H1 (cell line): Measurements from ENCODE around the gene CBARP. TPM values are rescaled to one million over a fixed set of nuclear protein-coding genes. Genes with fewer than 3 reads are reported as not detected.

Source experiments
- CTCF ChIA-PET: fragments of 300-600 bp; sonication (Branson Sonifier 250); formaldehyde crosslinking; loops from one replicate; lab custom pipeline; 2021; ENCODE audit not compliant: partially characterized antibody; lab: Charles Lee
- POLR2A ChIA-PET: fragments of 300-600 bp; sonication (Branson Sonifier 250); formaldehyde crosslinking; loops from one replicate; lab custom pipeline; 2021; ENCODE audit warnings: inconsistent platforms; ENCODE audit not compliant: partially characterized antibody; lab: Charles Lee
- DNase-seq, 2 experiments: peaks; one replicate each; pipeline versions ENCODE4 v3.0.0 to v3.0.0-alpha.2; 2010 to 2022; ENCODE audit warnings: low spot score in 2 of 2, low read depth in 1 of 2, mixed read lengths in 1 of 2
- FAIRE-seq: peaks from 2 replicates; lab custom pipeline; 2011; peaks lifted over from hg19 to GRCh38; lab: Jason Lieb, UNC
- H2AFZ ChIP-seq: 2 replicates; pipeline ENCODE4 v1.8.1; 2012; ENCODE audit warnings: low read length, inconsistent platforms
- H2AK5ac ChIP-seq: 2 replicates; pipeline ENCODE4 v1.6.1; 2013; ENCODE audit warnings: low read depth, low read length
- H2BK120ac ChIP-seq: replicated peaks from 2 replicates; pipeline ENCODE3; 2013; ENCODE audit warnings: low read depth, low read length, inconsistent platforms
- H2BK12ac ChIP-seq: 2 replicates; pipeline ENCODE4 v1.6.1; 2013; ENCODE audit warnings: low read depth, low read length
- H2BK15ac ChIP-seq: 2 replicates; pipeline ENCODE4 v1.6.1; 2013; ENCODE audit warnings: low read length
- H2BK20ac ChIP-seq: 2 replicates; pipeline ENCODE4 v1.6.1; 2013; ENCODE audit warnings: low read length
- H2BK5ac ChIP-seq: 2 replicates; pipeline ENCODE4 v1.6.1; 2013; ENCODE audit warnings: low read depth, low read length
- H3K14ac ChIP-seq: 2 replicates; pipeline ENCODE4 v1.6.1; 2013; ENCODE audit warnings: inconsistent platforms; ENCODE audit not compliant: insufficient read length
- H3K18ac ChIP-seq: 2 replicates; pipeline ENCODE4 v1.6.1; 2013; ENCODE audit warnings: low read length; ENCODE audit errors: extremely low read depth
- H3K23ac ChIP-seq: 2 replicates; pipeline ENCODE4 v1.6.1; 2013; ENCODE audit warnings: inconsistent platforms; ENCODE audit not compliant: insufficient read length
- H3K23me2 ChIP-seq: 2 replicates; pipeline ENCODE4 v1.6.1; 2013; ENCODE audit warnings: low read depth, low read length
- H3K27ac ChIP-seq: 2 replicates; pipeline ENCODE4 v1.6.1; 2011; ENCODE audit warnings: low read depth, low read length, inconsistent platforms
- H3K27me3 ChIP-seq, 4 experiments: replicated peaks in 1 of 4; 1 replicate in 1 of 4; 2 replicates in 3 of 4; pipeline versions ENCODE4 v1.6.1 to v1.8.1; 2011 to 2013; ENCODE audit warnings: low read length in 3 of 4, mild to moderate bottlenecking in 3 of 4, inconsistent platforms in 2 of 4, mixed read lengths in 2 of 4, moderate library complexity in 1 of 4; ENCODE audit not compliant: control insufficient read depth in 3 of 4, insufficient read depth in 3 of 4; ENCODE audit errors: extremely low read depth in 1 of 4
- H3K36me3 ChIP-seq, 4 experiments: 2 replicates each; pipeline versions ENCODE4 v1.6.1 to v1.8.1; 2011 to 2013; ENCODE audit warnings: mild to moderate bottlenecking in 4 of 4, low read length in 3 of 4, moderate library complexity in 2 of 4, control low read depth in 1 of 4, inconsistent platforms in 1 of 4; ENCODE audit not compliant: insufficient read depth in 4 of 4, control insufficient read depth in 2 of 4
- H3K4ac ChIP-seq: replicated peaks from 2 replicates; pipeline ENCODE3; 2013; ENCODE audit warnings: low read length, low read depth, mixed read lengths, inconsistent platforms; ENCODE audit not compliant: insufficient read length
- H3K4me1 ChIP-seq, 4 experiments: replicated peaks in 1 of 4; 1 replicate in 1 of 4; 2 replicates in 3 of 4; pipeline versions ENCODE4 v1.6.1 to v1.8.1; 2011 to 2013; ENCODE audit warnings: low read length in 3 of 4, inconsistent platforms in 2 of 4, mixed read lengths in 1 of 4; ENCODE audit not compliant: insufficient read depth in 4 of 4, control insufficient read depth in 3 of 4
- H3K4me2 ChIP-seq, 2 experiments: 2 replicates each; pipeline versions ENCODE4 v1.6.1 to v1.8.1; 2011 to 2013; ENCODE audit warnings: low read depth in 2 of 2, low read length in 2 of 2, control low read depth in 1 of 2, inconsistent platforms in 1 of 2, mild to moderate bottlenecking in 1 of 2; ENCODE audit not compliant: insufficient read depth in 1 of 2
- H3K4me3 ChIP-seq, 4 experiments: fragments of 200-600, 300-600 bp in 1 of 4; sonication (generic), shearing (Covaris generic), sonication (Bioruptor Twin) in 1 of 4; 2 replicates each; pipeline versions ENCODE4 v1.5.1 to v1.8.1; 2011 to 2016; ENCODE audit warnings: low read length in 4 of 4, low read depth in 3 of 4, control low read depth in 2 of 4, inconsistent platforms in 2 of 4, mild to moderate bottlenecking in 2 of 4, mixed read lengths in 1 of 4, moderate library complexity in 1 of 4; ENCODE audit not compliant: insufficient read depth in 2 of 4; ENCODE audit errors: extremely low read depth in 1 of 4
- H3K56ac ChIP-seq: replicated peaks from 2 replicates; pipeline ENCODE3; 2013; ENCODE audit warnings: low read depth, mild to moderate bottlenecking, mixed read lengths, low read length, inconsistent platforms; ENCODE audit not compliant: insufficient read length
- H3K79me1 ChIP-seq: 2 replicates; pipeline ENCODE4 v1.6.1; 2013; ENCODE audit warnings: low read depth, low read length, control low read depth
- H3K79me2 ChIP-seq, 2 experiments: 2 replicates each; pipeline versions ENCODE4 v1.6.1 to v1.8.1; 2012 to 2013; ENCODE audit warnings: low read length in 2 of 2, mild to moderate bottlenecking in 2 of 2, inconsistent platforms in 1 of 2; ENCODE audit not compliant: insufficient read depth in 2 of 2, control insufficient read depth in 1 of 2
- H3K9ac ChIP-seq, 4 experiments: replicated peaks in 1 of 4; 1 replicate in 1 of 4; 2 replicates in 3 of 4; pipeline versions ENCODE4 v1.6.1 to v1.8.1; 2011 to 2013; ENCODE audit warnings: low read depth in 3 of 4, low read length in 3 of 4, control low read depth in 2 of 4, mild to moderate bottlenecking in 2 of 4, moderate library complexity in 2 of 4, inconsistent platforms in 1 of 4; ENCODE audit errors: extremely low read depth in 1 of 4
- H3K9me3 ChIP-seq, 2 experiments: 2 replicates each; pipeline versions ENCODE4 v1.6.1 to v1.8.1; 2012 to 2013; ENCODE audit warnings: mild to moderate bottlenecking in 2 of 2, moderate library complexity in 2 of 2, control low read depth in 1 of 2, inconsistent platforms in 1 of 2, low read depth in 1 of 2, low read length in 1 of 2, mixed read lengths in 1 of 2; ENCODE audit not compliant: insufficient read depth in 2 of 2
- H4K20me1 ChIP-seq, 2 experiments: replicated peaks in 1 of 2; 2 replicates each; pipeline versions ENCODE3 to v1.8.1; 2011 to 2013; ENCODE audit warnings: inconsistent platforms in 2 of 2, low read length in 2 of 2, mild to moderate bottlenecking in 1 of 2; ENCODE audit not compliant: insufficient read depth in 2 of 2, control insufficient read depth in 1 of 2
- H4K5ac ChIP-seq: 2 replicates; pipeline ENCODE4 v1.6.1; 2013; ENCODE audit warnings: low read length, low read depth, mixed read lengths, inconsistent platforms; ENCODE audit not compliant: insufficient read length
- H4K8ac ChIP-seq: 2 replicates; pipeline ENCODE4 v1.8.0; 2013; ENCODE audit warnings: mild to moderate bottlenecking, moderate library complexity, low read length, inconsistent platforms; ENCODE audit not compliant: insufficient read depth; ENCODE audit errors: extremely low read depth
- H4K91ac ChIP-seq: replicated peaks from 2 replicates; pipeline ENCODE3; 2013; ENCODE audit warnings: low read length, mixed read lengths, inconsistent platforms; ENCODE audit not compliant: insufficient read length
- BRCA1 ChIP-seq: IDR thresholded peaks from 2 replicates; pipeline ENCODE4 v1.6.1; 2012; ENCODE audit warnings: low read depth, low read length, improper control_type of control experiment
- CTBP2 ChIP-seq: IDR thresholded peaks from 2 replicates; pipeline ENCODE4 v1.7.0; 2011; ENCODE audit warnings: borderline replicate concordance, mild to moderate bottlenecking, moderate library complexity, mixed read lengths, low read length; ENCODE audit not compliant: insufficient read depth, insufficient read length
- RBBP5 ChIP-seq: IDR thresholded peaks from 2 replicates; pipeline ENCODE4 v1.7.1; 2012; ENCODE audit warnings: low read depth, mild to moderate bottlenecking, inconsistent platforms, low read length, moderate library complexity, borderline replicate concordance
- RFX5 ChIP-seq: IDR thresholded peaks from 2 replicates; pipeline ENCODE4 v1.6.1; 2011; ENCODE audit warnings: low read depth, low read length, improper control_type of control experiment, borderline replicate concordance
- SAP30 ChIP-seq: fragments of 300-600 bp; sonication (generic); IDR thresholded peaks from 2 replicates; pipeline ENCODE4 v1.7.1; 2012; ENCODE audit warnings: low read length, moderate library complexity, mild to moderate bottlenecking, inconsistent platforms; ENCODE audit not compliant: insufficient read depth, insufficient replicate concordance
- SIN3A ChIP-seq, 2 experiments: IDR thresholded peaks in 1 of 2; conservative IDR thresholded peaks in 1 of 2; 2 replicates each; pipeline ENCODE4 v1.6.1; 2011 to 2012; ENCODE audit warnings: low read length in 2 of 2, improper control_type of control experiment in 1 of 2, low read depth in 1 of 2, mild to moderate bottlenecking in 1 of 2
- SIX5 ChIP-seq: IDR thresholded peaks from 2 replicates; pipeline ENCODE4 v1.6.1; 2011; ENCODE audit warnings: mild to moderate bottlenecking, low read depth, low read length
- SRF ChIP-seq: IDR thresholded peaks from 2 replicates; pipeline ENCODE4 v1.6.1; 2011; ENCODE audit warnings: mild to moderate bottlenecking, low read depth, low read length, moderate library complexity
- WGBS, 2 experiments: shearing (Covaris generic) in 1 of 2; methylation state at CpG; one replicate each; pipeline versions ENCODE4 v1.1.6 to v1.1.7; 2013 to 2015; ENCODE audit warnings: low lambda C conversion rate in 2 of 2, mixed read lengths in 2 of 2, inconsistent platforms in 1 of 2, low coverage in 1 of 2, missing lambda C conversion rate in 1 of 2; ENCODE audit not compliant: insufficient replicate concordance in 2 of 2, insufficient coverage in 1 of 2, insufficient read length in 1 of 2; ENCODE audit errors: extremely low coverage in 1 of 2, missing lambda C conversion rate in 1 of 2; 5-methylcytosine and 5-hydroxymethylcytosine counted together
- polyA plus RNA-seq, 7 experiments: library from polyadenylated mRNA; depleted of rRNA in 3 of 7; stranded (reverse) in 5 of 7; unstranded in 2 of 7; fragments of >200 nt in 5 of 7; fragments of 200-250 nt in 2 of 7; gene quantifications; 1 replicate in 5 of 7; 2 replicates in 1 of 7; 4 replicates in 1 of 7; pipeline versions ENCODE4 v1.2.1 to v1.2.3, GENCODE V29; 2011 to 2013; ENCODE audit warnings: missing spikeins in 2 of 7, mixed read lengths in 2 of 7
- total RNA-seq: library from RNA; stranded (reverse); fragmentation: NEBNext Ultra II Directional; extraction: Animal tissue kit (Norgen Biotek cat#: 25700); gene quantifications from 2 replicates; pipeline ENCODE4 v1.2.1, GENCODE V29; 2021
- TF ChIP-seq, protein P1 (sequence below): IDR thresholded peaks from 2 replicates; pipeline ENCODE4 v1.6.1; 2012; ENCODE audit warnings: low read length, inconsistent platforms

The CBARP gene
- total and polyA plus RNA-seq, 2 of the 8 experiments (the other 6 are each of a cell fraction or from before 2014, with no cell fraction given): 4.9 to 14.7 TPM

DNA sequence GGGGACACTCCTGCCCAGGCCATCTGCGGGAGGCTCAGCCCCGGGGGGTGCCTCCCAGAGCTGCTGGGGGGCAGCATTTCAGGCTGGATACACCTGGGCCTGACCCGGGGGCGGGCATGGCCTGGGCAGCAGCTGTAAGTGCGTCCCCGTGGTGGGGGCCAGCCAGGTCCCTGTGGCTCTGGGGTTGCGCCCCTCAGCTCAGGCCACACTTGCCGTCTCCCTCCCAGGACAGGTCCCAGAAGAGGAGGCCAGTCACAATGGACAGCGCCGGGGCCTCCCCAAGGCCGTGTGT is 11.6 kb downstream of the CBARP start:
- Histone ChIP-seq H4K8ac (no peak overlapping the region), H4K20me1 (peaks cover 8 to 14% of the 10 kb centered on the region in 2 experiments), H2BK120ac (no peak overlapping the region), H2AFZ (no peak overlapping the region), H3K14ac (no peak overlapping the region), H2BK20ac (no peak overlapping the region), H3K9ac (no peak overlapping the region), H2BK15ac (no peak overlapping the region), H3K36me3 (peaks cover 0 to 73% (median 2%) of the 10 kb centered on the region in 4 experiments; a peak in 4 of 8 replicates), H3K18ac (no peak overlapping the region), H3K4me1 (peaks cover 0 to 2% (median 0%) of the 10 kb centered on the region in 4 experiments; a peak in 3 of 7 replicates), H3K9me3 (no peaks in the 10 kb centered on the region), H3K4me3 (no peak overlapping the region), H4K91ac (no peak overlapping the region), H3K4me2 (no peak overlapping the region), H3K56ac (no peak overlapping the region), H3K27me3 (no peaks in the 10 kb centered on the region), H2BK12ac (no peak overlapping the region), H3K79me1 (no peaks in the 10 kb centered on the region; the same call in 1 of the 2 replicates), H3K23me2 (no peaks in the 10 kb centered on the region), H3K27ac (no peak overlapping the region), H3K23ac (no peak overlapping the region), H3K79me2 (no peaks in the 10 kb centered on the region), H3K4ac (no peak overlapping the region), H2AK5ac (no peak overlapping the region), H2BK5ac (no peak overlapping the region), H4K5ac (no peak overlapping the region)
- FAIRE-seq (no peak), DNase-seq (no peak)
- CTCF ChIA-PET: interaction anchor here (0.6 to 2.0 kb wide), 10 partner anchors 9 to 246 kb away, joined by 3 to 14 read pairs (median 4); partner anchors contain the start of gene CBARP
- POLR2A ChIA-PET: interaction anchor here (1.1 to 1.7 kb wide), 9 partner anchors 9 to 229 kb away, joined by 3 to 6 read pairs (median 4); partner anchors contain the start of genes ATP5F1D, CBARP and GPX4
- TF ChIP-seq BRCA1 (no peak), CTBP2 (no peak), SAP30 (no peak), RBBP5 (no peak), SIN3A (conservative IDR thresholded peaks at IDR 0.05 in 1 of 2, IDR thresholded peaks at IDR 0.05 in 1 of 2; ENCODE audit: low read depth in 1 of 2, low read length in 2 of 2) (no peak), RFX5 (no peak), SIX5 (no peak), SRF (no peak)
- TF ChIP-seq, protein P1, sequence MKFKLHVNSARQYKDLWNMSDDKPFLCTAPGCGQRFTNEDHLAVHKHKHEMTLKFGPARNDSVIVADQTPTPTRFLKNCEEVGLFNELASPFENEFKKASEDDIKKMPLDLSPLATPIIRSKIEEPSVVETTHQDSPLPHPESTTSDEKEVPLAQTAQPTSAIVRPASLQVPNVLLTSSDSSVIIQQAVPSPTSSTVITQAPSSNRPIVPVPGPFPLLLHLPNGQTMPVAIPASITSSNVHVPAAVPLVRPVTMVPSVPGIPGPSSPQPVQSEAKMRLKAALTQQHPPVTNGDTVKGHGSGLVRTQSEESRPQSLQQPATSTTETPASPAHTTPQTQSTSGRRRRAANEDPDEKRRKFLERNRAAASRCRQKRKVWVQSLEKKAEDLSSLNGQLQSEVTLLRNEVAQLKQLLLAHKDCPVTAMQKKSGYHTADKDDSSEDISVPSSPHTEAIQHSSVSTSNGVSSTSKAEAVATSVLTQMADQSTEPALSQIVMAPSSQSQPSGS: no peak
- WGBS, 2 experiments: 99% methylated on average over 10 of the region's 11 CpGs; no CpG with 5 or more reads in 1 of the 2 experiments
